Medulla oblongata (tissue), 1 donor: Measurements from ENCODE around the gene VTI1B.

ENCODE experiments used
- DNase-seq: peaks from one replicate; pipeline ENCODE4 v3.0.0-alpha.2; 2015; ENCODE audit errors: extremely low spot score

The VTI1B gene

DNA sequence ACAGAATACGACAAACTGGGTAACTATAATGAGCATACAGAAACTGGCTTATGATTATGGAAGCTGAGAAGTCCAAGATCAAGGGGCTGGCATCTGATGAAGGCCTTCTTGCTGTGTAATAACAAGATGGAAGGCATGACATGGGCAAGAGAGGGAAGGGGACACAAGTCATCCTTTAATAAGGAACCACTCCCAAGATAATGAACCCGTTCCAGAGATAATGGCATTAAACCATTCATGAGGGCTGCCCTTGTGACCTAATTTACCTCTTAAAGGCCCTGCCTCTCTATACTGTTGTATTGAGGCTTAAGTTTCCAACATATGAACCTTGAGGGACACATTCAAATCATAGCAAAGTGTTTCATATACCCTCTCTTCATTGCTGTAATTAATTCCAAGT lies 4.6 kb upstream of the VTI1B start:
- no peak for DNase-seq

DNA sequence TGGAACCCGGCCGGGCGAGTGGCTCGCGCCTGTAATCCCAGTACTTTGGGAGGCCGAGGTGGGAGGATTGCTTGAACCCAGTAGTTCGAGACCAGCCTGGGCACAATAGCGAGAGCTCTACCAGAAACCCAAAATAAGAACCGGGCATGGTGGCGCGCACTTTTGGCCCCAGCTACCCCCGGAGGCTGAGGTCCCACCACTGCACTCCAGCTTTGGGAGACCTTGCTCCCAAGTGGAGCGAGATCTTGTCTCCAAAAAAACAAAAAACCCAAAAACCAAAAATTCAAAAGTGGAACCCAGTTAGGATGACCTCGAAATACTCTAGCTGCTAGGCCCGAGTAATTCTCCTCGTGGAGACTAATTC lies 769 bp upstream of the VTI1B start:
- DNase-seq = no peak

DNA sequence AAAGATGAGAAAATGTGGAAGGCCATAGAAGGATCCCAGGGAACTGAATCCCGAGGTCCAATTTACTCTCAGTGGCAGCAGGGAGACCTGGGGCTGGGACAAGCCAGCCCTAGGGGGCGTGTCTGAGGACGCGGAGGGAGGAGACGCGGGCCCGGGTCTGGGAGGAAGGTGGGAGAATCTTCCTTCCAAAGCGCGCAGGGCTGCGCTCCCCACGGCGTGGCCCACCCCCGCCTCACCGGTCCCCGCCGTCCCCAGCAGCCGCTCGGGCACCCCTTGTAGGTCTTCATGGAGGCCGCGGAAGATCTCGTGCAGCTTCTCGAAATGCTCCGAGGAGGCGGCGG lies 323 bp downstream of the VTI1B start:
- DNase-seq = peak; percentile 79

DNA sequence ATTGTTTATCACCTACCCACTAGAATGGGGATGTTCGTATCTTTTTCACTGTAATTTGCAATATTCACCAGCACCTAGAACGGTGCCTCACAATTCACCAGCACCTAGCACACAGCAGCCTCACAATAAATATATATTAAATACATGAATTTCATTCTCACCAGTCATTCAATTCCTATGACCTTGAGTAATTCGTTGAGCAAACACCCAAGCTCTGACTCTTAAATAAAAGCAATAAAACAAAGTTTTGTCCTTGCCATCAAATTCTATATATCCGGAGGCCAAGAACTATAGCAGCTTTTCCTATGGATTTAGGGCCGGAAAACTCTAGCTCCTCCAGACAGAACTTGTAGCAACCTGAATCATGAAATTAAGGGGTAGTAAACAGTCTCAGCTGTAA lies 981 bp downstream of the VTI1B start:
- DNase-seq = no peak

DNA sequence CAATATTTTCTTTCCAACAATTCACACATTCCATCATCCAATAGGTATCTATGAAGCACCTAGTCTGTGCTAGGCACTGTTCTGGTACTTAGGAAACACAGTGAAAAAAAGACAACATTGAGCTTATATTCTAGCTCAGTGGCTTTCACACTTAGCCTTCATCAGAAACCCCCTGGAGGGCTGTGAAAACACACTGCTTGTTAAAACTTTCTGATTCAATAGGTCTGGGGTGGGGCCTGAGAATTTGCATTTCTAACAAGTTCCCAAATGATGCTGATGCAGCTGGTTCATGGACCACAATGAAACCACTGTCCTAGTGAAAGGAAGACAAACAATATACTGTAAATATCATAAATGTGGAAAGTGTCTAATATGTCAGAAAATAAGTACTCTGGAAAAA lies 5.9 kb downstream of the VTI1B start:
- no peak for DNase-seq

DNA sequence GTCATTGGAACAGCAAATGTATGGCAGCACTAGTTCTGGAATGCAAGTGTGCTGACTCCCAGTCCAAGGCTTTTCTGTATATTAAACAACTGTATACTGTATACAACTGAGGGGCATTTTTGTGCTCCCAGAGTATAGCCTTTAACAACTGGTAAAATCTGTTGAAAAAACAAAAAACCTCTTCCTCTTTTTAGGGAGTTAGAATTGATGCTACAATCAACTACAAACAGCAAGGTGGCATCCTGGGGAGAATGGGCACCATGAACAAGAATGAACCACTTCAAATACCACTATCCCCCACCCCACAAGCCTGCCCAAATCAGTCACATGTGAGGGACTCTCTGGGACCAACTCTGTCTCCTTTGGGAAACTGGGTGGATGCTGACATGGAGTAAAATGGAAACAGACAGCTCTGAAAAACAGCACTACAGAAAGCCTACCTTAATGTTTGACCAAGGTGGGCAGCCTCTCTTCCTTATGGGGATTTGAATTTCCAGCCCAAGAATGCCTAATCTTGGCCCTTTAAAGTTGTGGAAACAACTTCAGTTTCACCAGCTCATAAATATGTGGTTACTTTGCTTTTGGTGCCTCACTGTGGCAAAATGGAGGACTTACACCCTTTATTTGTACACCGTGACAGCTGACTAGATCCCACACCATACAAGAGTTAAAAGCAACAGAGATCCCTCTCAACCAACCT lies 7.5 kb downstream of the VTI1B start:
- DNase-seq = peak; percentile 79

DNA sequence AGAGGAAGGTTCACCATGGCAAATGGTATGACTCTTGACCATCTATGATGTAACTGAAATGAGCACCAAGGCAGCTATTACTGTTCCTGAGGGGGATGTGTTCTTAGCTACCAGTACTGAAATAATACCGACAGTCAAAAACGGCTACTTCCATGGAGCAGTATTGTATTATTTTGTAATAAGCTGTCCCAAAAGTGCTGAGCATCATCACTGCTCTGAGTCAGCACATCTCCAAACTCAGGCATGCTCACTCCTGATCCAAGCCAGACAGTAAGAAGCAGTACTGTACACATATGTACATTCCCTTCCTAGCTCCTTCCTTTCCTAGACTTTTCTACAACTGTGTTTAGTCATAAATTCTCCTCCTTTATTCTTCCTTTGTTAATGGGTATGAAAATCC lies 8.6 kb downstream of the VTI1B start:
- no peak for DNase-seq

DNA sequence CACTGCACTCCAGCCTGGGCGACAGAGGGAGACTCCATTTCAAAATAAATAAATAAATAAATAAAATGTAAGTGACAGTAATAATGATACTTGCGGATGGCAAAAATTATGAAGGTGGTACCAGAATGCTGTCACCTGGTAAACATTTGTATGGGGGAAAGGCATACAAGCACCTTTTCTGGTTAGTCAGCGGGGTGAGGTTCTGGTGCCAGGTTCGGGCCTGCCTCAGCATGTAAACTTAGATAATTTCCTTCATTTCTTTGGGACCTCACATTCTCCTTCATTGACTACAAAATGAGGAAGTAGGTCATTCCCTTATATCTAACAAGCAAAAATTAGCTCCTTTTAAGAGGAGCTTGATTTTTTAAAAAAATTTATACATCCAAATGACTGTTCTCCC lies 10.8 kb downstream of the VTI1B start:
- no peak for DNase-seq

DNA sequence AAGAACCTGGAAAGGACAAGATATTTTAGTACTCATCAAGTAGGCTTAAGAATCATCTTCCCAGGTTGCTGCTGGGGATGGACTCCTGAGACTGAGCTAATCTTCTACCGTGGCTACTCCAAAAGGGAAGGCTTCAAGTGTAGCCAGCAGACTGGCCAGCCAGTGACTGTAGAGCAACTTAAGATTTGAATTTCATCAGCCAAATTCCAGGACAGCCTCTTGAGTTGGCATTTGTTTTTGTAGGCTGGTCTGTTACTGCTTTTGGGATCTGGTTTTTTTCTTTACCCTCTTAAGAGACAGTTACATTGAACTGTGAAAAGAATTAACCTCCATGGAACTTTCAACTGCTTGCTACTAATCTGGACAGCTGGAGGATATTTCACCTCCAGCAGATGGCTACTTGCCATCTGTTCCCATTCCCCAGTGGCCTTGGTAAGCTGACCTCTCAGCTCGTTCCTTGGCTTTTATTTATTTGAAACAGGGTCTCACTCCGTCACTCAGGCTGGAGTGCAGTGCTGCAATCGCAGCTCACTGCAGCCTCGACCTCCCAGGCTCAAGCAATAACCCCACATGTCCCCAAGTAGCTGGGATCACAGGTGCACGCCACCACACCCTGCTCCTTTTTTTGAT lies 20.7 kb downstream of the VTI1B start:
- no peak for DNase-seq

DNA sequence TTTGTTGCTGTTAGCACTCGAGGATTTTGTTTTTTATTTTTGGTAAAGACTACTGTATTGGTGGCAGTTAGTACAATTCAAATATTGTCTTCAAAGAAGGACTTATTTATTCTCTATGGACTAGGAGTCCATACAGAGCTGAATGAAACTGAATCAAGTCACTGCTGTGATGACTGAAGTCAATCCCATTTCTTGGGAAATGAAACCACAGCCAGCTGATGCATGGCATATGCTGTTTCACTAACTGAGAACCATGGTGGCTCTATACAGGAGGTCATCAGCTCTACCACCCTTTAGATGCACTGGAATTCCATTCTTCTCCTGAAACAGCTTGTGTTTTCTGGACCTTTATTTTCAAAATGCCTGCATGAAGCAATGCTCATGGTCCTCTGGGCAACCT lies 22.2 kb downstream of the VTI1B start:
- no peak for DNase-seq

DNA sequence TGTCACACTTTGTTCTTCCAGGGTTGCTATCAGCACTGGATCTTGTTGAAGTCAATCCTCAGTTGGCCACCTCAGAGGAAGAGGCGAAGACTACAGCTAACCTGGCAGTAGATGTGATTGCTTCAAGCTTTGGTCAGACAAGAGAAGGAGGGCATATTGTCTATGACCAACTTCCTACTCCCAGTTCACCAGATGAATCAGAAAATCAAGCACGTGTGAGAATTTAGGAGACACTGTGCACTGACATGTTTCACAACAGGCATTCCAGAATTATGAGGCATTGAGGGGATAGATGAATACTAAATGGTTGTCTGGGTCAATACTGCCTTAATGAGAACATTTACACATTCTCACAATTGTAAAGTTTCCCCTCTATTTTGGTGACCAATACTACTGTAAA lies 23.7 kb downstream of the VTI1B start:
- no peak for DNase-seq

DNA sequence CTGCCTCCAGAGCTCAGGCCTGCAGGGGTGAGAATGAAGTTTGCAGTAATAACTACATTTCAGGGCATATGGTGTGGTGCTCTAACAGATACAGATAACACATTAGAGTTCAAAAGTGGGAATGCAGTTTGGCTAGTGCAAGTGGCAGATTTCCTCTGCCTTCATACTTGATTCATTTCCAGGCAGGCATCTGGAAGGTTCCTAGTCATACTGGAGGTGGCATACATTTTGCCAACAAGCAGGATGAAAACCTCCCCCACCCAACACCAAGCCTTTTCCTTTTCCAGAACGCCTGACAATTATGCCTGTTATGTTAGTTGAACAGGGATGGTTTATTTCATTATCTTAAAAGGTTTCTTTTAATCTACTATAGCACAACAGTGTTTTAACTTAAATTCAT lies 24.3 kb downstream of the VTI1B start:
- DNase-seq = no peak

DNA sequence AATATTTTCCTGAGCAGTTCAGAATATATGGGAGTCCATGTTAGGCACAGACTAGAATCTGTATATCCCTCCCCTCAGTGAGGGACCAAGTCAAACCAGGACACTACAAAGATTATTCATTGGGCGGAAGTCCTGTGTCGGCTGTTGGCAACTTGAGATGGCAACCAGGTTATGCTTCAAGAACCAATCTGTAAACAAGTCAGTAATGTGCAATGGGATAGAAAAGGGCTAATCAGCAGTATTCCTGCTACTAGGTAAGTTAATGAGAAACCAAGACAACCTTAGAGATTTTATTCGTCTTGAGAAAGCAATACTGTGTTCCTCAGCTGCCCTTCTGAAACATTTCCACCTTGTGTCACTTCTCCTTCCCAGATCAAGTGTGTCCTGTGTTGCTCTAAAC lies 28.3 kb downstream of the VTI1B start:
- no peak for DNase-seq

DNA sequence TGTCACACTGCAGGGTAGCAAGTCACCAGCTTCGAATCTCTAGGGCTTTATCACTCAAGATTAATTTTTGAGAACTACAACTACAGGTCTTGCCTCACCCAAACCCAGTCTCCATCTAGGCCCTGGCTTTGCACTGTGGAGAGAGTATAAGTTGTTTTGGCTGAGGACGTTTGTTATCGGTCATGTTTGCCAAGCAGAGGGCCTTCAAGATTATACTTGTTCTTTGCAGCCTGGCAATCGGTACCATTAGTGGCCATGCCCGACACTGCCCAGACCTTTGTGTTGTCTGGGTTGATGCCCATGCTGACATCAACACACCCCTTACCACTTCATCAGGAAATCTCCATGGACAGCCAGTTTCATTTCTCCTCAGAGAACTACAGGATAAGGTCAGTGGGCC lies 29.0 kb downstream of the VTI1B start:
- DNase-seq = no peak

DNA sequence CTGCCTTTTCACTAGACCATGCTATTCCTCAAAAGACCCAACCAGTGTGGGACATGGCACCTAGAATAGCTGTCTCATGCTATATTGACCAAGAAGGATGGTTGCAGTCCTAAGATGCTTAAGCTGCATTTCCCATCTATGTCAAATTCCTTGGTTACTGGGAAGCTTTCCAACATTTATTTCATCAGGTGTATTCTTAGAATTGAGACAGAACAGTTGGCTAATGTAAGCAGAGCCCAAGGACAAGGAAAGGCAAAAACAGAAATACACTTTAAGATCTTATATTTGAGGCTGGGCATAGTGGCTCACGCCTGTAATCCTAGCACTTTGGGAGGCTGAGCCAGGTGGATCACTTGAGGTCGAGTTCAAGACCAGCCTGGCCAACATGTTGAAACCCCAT lies 30.0 kb downstream of the VTI1B start:
- DNase-seq = no peak

DNA sequence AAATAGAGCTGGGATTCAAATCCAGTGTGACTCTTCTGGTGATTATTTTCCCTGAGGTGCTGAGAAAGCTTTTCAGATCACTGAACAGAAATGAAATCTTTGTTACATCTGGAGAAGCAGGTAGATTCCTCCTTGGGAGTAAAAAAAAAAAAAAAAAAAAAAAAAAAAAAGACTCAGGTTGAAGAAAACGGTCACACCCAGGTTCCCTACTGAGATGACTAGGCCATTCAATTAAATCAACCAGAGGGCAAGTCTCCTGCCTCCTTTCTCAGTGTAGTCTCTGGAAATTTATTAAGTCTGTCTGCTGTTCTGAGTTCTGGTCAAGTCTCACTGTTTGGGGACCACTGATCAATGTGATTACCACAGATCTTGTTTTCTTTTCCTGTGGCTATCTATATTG lies 30.7 kb downstream of the VTI1B start:
- DNase-seq = no peak

DNA sequence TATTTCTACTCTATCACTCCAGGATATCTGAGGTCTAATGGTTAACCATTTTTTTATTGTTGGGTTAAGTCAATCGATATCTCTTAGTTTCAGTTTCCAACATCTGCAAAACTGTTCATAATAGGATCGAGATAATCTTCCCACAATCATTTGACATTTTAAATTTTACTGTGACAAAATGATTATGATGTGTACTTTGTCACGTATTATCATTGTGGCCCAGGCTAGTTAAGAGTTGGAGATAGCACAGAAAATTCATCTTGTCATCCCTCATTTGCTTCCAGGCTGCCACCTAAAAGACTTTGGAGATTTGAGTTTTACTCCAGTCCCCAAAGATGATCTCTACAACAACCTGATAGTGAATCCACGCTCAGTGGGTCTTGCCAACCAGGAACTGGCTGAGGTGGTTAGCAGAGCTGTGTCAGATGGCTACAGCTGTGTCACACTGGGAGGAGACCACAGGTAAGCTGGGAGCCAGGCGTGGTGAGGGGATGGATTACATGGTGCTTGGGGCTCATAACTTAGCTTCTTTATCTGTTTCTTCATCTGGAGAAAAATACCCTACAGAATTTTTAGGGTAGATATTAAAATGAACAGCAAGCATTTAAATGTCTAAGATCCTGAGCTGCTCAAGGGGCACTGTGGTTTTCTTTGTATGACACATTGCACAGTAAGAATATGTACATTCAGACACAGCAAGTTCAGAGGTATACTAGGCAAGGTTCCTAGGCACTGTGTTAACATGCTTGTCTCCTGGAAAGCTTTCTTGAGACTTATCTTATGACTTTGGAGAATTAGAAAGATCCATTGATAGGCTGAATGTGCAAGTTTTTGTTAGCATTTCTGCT lies 32.3 kb downstream of the VTI1B start:
- no peak for DNase-seq

DNA sequence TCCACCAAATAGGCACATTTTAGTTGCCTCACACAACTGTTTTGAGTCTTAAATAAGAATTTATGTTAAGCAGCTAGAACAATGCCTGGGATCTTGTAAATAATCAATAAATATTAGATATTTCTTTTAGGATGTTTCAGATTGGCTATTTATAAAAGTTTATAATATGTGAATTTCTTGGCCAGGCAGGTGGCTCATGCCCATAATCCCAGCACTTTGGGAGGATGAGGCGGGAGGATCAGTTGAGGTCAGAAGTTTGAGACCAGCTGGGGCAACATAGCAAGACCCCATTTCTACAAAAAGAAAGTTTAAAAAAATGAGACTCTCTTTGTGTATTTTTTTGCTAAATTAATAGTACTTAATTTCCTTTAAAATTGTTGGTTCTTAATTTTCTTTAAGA lies 33.0 kb downstream of the VTI1B start:
- no peak for DNase-seq

DNA sequence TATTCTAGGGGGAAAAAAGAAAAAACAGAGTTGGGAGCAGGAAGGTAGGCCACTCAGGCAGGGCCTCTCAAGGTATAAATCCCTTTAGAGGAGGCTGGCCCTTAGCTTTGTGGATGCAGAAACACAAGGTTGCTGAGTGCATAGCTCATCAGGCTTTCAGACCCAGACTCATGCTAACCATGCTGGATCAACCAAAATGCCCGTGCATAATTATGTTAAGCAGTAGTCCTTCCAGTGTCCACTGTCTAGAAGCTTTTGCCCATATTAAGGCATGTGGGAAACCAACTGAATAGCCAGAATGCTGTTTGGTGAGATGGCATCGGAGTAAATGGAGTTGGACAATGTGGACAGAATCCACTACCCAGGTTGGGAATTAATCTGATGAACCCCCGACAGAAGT lies 35.8 kb downstream of the VTI1B start:
- DNase-seq = no peak

DNA sequence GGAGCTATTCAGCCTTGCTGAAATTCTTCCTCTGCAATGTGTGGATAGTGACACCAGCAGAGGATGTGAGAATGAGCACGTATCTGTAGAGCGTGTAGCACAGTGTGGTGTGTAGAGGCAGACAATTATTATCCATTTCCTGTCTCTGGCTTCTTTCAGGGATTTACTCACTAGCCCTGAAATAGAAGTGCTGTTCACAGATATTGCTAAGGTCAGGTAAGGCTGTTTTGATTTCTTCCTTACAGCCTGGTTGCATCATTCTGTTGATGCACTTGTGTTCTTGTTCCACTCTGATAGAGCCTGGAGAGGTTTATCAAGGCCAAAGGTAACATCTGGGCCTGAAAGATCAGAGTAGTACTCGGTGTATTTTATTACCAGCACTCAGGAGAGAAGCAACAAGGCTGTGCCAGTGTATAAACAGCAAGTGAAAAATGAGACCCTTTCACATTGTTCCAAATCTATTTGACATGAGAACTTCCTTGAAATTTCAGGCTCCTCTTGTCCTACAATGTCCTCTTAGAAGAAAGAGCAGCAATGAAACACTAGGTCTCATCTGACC lies 38.0 kb downstream of the VTI1B start:
- DNase-seq = no peak

DNA sequence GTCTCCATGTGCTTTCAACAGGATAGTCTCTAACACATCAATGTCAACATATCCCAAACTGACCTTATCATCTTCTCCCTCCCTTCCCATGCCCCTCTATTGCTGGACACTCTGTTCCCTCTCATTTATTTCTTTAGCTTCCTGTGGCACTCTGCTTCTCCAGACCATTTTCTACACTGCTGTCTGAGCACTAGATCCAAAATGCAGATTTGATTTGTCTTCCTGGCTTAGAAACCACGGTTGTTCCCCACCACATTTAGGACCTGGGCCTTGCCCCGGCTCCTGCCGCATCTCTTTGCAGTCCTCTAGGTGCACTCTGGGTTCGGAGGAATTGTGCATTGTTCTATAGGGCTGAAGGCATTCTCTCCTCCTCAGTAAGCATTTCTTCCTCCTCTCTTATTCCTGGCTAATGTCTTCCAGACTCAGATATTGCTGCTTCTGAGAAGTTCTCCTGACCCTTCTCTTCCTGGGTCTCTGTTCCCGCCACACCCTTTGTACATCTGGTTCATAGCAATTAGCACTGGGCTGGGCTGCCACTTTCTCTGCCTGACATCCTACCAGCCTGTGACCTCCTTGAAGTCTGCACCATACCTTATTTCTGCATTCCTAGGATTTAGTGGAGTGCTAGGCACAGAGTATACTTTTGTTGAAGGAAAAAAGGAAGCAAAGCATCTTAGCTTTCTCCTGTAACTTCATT lies 40.8 kb downstream of the VTI1B start:
- no peak for DNase-seq

DNA sequence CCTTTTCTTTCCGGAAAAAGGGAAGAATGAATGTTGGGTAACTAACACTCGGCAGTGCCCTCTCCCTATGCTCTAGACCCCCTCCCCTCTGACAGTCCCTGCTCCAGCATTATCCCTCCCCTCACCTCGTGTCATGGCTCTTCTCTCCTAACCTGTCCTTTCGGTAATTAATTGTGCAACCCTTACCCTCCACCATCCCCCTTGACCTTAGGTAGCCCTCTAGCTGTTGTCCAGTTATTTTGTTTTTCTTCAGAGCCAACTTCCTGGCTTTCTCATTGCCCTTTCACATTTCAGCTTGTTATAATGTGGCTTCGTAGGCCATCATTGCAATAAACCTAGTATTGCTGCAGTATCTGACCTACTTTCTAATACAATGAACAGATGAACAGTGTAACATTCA lies 43.5 kb downstream of the VTI1B start:
- no peak for DNase-seq
